GM19324 (cell line): ENCODE data around the gene AGBL4.

Experiments used
- ATAC-seq: cut with Tn5 transposase; IDR thresholded peaks from one replicate; pipeline ENCODE4 v1.9.1; 2021; ENCODE audit warnings: mild to moderate bottlenecking, moderate library complexity; ENCODE audit not compliant: unreplicated experiment, low FRiP score

The AGBL4 gene

DNA sequence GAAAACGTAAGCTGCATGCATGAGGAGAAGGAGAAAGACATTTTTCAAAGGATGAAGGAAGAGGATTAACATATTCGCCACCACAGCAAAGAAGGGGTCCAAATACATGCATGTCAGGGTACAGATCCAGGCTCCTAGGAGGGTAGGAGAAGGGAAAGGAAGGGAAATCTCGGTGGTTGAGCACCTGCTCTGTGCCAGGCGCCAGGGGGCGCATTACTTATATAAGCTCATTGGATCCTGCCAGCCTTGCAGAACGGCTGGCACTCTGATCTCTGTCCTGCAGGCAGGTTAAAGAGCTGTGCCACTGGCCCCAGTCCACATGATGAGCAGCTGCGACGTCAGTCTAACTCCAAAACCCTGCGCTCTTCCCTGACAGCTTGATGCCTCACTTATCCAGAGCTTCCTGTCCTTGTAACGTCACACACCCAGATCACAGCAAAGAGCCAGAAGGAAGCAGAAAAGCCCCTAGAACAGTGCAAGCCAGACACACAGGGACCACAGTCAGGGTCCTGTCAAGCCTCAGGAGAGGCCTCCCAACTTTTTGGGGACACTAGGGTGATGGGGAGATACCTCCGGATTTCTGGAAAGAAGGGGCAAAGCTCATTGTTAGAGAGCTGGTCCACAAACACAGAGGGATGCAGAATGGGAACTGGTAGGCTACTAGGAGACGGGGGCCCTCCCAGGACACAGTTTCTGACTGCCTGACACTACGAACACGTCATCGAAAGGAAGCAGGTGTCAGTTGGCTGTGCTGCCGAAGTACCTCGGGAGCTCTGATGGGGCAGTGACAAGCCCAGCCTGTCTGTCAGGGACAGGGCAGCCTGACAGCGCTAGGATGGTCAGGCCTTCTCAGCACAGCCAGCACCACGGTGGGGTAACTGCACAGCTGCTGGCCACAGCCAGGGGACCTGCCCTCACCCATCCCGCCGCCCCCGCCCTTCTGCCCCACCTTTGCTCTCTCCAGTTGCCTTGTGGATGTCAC is 1346.2 kb downstream of the AGBL4 start:
- peak; percentile 51 for ATAC-seq

DNA sequence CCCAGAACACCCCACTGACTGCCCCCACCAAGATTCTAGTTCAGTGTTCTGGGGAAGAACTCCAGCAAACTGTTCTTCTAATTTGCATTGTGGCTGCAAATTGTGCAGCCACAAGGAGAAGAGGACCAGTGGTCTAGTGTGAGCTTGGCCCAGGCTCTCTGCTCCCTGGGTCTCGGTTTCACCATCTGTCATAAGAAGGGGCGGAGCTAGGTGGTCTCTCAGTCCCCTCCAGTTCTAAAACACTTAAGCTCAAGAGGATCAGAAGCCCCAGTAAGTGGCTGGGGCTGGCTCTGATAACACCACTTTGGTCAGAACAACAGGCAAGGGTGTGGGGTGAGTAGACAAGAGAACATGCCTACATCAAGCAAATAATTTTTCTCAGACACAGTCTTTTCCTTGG is 1346.9 kb downstream of the AGBL4 start:
- ATAC-seq = peak; percentile 33

DNA sequence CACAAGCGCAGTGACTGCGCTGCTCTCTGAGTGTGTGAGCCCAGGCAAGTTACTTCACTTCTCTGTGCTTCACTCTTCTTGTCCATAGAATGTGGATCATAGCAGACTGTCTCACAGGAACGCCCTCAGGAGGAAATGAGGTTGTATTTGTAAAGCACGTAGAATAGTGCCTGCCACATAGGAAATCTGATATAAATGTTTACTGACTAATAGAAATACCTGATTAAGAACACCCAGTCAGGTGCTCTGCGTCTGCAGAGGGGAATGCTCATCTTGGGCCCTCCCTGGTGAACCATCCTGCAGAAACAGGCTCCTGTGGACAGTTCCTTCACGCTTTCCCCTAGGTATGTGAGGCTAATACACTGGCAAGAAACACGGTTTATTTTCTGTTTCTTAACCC is 1347.4 kb downstream of the AGBL4 start:
- ATAC-seq = peak; percentile 2

DNA sequence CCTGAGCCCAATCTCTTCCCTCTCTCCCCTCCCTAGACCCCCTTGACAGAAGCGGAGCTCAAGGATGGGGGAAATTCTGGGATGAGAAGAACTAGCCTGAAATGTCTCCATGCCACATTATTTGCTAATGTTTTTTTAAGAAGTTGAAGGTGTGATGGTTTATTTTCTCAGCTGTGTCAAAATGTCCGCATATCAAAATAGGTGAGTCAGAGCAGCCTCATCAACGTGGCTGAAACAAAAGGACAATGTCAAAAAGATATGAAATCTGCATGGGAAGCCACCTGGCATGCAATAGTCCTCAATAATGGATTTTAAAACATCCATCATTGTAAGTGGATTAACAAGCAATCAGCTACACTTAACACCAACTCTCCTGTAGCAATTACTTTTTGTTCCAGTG is 1348.5 kb downstream of the AGBL4 start:
- no peak for ATAC-seq

DNA sequence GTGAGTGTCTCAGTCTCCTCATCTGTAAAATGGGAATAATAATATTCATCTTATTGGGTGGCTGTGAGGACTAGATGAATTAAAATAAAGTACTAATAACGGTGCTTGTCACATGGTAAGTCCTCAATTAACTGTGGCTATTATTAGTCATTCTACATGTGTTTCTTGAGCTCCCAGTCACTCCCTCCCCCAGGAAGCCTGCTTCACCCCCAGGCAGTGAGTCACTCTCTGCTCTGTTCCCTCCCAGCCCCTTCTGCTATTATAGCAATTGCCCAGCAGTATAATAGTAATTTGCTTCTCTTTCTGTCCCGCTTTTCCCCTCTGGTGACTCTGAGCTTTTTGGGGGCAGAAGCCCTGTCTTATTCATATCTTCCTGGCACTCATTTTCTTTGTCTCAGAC is 1349.1 kb downstream of the AGBL4 start:
- ATAC-seq = no peak

DNA sequence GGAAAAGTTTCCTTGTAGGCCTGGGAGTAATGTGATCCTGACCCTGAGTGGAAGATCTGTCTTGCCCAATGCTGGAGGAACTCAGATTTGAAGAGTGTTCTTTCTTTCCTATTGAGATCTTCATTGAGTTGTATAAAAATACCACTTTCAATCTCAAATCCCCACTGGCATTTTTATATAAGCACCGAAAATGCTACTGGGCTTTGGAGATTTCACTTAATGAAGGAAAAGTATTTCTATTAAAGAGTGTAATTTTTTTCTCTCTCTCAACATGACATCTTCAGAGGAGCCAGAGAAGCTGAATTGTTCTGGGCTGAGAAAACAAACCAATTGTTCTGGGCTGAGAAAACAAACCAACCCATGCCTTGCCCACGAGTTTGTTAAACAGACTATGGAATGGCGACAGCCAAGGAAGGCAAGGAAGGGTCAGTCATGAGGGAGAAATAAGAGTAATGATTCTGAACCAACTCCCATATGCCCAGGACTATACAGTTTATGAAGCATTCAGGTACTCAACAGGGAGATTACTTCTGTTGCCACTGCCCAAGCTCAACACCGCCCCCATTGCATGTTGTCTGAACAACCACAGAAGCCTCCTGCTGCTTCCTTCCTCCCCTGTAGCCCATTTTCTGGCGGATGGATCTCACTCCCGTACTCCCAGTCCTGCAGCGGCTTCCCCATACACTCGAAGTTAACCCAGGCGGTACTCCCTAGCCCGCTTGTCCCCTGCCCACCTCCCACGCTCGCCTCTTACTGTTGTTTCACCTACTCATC is 1350.2 kb downstream of the AGBL4 start:
- ATAC-seq = no peak

DNA sequence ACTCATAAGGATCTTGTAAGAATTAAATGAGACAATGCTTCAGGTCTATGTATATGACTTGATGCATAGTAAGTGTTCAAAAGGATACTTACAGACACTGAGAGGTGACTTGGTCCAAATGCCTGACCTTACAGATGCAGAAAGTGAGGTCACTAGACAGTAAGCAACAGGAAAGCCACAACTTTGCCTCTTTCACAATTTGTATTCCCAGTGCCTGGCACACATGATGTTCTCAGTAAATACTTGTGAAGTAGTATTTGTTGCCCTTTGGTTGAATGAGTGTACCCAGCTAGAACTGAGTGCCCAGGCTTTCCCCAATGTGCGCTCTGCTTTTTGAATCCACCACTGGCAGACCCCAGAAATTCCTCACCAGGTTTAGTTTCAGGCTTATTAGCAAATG is 1352.2 kb downstream of the AGBL4 start:
- ATAC-seq = no peak

DNA sequence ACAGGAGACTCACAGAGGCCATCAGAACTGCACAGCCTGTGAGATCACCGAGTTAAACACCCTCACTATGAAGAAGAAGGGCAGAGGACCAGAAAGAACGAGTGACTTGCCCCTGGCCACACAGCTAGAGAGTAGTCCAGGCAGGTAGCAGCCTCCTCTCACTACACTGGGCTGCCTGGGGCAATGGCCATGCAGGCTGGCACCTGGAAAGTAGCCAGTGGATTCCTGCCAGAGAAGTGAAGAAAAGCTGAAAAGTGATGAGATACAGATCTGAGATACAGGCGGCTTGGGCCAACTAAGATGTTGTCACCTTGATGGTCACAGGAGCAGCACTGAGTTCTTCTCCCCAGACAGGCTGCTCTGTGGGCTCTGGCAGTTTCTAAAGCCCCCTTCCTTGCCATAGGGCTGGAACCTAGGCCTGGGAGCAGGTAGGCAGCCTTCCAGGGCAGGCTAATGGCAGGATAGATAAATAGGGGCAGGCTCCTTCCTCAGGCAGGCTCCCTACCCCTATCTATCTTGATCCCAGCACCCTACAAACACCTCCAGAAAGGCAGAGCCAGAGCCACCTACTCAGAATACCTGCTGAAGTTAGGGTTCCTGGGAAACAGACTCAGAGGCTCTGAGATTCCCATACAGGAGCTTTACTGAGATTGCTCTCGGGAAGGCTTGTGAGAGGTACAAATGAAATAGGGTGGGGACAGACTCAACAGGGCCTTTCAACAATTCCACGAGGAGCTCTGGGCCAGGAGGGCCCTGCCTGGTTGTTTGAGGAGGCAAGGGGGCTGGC is 1353.3 kb downstream of the AGBL4 start:
- ATAC-seq = no peak

DNA sequence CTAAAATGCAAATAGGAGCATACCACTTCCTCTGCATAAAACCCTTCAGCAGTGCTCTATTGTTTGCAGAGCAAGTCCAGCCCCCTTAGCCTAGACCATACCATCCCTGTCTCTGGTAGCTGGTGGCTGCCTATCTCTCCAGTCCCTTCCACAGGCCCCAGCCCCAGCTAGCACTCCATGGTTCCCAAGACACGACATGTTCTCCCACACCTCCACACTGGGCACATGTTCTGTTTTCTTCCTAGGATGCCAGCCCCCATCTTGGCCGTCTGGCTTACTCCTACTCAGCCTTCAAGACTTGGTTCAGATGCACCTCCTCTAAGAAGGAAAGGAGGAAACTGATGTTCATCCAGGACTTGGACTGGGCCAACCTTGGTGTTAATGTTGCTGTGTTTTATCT is 1355.4 kb downstream of the AGBL4 start:
- ATAC-seq = no peak

DNA sequence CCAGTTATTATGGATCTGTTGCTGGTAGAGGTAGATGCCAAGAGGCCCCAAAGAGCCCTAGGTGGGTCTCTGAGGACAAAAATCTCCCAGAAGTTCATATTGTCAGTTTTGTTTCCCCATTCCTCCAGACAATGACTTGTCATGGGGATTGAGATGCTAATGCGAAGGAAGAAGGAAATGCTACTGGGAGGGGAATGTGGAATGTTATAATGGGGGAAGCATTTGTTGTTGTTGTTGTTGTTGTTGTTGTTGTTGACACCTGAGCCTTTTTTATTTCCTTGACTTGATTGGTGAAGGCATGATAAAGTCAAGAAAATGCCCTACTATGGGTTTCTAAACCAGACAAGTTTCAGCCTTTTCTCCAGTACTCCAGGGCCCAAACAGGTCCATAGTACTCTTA is 1356.0 kb downstream of the AGBL4 start:
- ATAC-seq = no peak

DNA sequence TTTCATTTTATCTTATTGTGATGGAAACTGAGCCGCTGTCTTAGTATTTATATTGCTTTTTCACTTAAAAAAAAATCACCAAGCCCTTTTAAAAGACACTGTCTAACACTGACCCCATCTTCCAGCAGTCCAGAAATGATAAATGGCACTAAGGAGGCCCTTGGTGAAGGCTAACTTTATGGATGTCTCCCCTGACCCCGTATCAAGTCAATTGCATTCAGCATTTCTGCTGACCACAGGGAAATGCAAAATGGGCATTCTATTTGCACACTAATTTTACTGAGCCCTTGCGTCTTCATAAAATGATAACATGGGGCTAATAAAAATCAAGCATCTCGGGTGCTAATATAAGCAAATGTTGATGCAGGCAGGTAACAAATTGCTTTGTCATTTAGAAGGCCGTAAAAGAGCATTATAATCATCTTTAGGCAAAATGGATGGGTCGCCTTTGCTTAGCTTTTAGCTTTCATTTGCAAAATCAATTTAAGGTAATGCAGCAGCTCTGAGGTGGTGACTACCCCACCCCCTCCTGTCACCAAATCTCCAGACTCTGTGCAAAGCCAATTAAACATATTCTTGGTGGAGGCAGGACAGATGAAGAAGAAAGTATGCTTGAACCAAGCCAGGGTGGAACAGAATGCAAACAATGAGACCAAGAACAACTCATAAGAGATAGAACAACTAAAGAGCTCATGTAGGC is 1357.9 kb downstream of the AGBL4 start:
- ATAC-seq = no peak

DNA sequence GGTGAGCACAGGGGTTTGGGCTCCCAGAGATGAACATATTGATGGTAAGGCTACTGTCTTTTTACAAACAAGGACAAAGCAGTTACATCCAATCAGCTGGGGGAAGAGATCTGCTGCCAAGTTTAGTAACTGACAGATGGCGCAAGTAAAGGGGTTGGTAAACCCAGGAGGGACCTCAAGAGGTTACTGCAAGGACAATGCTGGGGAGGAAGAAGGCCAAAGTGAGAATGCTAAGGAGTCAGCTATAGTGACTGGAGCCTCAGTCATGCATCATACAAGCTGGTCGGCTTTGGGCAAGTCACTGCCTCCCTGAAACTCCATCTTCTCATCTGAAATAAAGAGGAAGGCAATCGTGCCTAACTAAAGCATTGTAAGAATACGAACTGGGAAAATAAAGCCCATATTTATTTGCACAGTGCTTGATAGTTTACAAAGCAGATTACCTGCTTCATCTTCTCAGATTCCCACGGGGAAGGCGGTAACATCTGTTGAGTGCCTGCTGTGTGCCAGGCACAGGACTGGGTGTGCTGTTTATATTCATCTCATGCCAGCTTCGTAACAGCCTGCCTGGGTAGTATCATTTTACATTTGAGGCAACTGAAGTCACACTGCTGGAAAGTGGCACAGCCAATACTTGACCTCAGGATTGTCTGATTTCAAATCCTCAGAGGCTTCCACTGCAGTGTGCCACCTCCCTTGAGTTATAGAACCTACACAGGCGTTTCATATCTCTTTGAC is 1361.9 kb downstream of the AGBL4 start:
- ATAC-seq = no peak

DNA sequence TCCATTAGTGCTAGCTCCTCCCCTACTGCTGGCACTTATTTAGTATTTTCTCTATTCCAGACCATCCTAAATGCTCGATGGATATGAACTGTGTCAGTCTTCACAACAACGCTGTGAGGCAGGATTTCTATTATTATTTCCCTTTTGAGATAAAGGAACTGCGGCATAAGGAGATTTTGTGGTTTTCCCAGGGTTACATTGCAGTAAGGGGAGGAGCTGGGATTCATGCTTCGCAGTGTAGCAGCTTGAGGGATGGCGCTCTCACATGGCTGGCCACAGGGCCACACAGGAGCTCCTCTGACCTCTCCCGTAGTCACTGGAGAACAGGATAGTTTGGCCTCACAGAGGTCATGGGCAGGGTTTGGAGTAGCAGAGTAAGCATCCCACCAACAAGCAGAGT is 1364.0 kb downstream of the AGBL4 start:
- ATAC-seq = no peak

DNA sequence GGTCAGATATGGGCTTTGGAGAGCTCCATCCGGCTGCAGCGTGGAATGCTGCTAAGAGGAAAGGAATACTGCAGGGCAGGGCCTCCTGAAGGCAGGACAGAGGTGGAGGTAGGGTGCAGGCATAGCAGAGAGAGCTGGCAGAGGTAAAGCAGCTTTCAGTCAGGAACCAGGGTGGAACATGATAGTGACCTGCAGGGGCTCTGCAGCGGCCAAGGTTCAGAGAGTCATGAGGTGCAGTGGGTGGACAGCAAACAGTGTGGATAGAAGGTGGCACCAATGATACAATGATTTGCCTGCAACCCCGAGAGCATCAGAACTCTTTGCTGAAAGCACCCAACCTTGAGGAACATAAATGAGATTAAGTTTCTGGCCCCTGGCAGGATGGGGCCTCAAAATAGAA is 1366.3 kb downstream of the AGBL4 start:
- no peak for ATAC-seq

DNA sequence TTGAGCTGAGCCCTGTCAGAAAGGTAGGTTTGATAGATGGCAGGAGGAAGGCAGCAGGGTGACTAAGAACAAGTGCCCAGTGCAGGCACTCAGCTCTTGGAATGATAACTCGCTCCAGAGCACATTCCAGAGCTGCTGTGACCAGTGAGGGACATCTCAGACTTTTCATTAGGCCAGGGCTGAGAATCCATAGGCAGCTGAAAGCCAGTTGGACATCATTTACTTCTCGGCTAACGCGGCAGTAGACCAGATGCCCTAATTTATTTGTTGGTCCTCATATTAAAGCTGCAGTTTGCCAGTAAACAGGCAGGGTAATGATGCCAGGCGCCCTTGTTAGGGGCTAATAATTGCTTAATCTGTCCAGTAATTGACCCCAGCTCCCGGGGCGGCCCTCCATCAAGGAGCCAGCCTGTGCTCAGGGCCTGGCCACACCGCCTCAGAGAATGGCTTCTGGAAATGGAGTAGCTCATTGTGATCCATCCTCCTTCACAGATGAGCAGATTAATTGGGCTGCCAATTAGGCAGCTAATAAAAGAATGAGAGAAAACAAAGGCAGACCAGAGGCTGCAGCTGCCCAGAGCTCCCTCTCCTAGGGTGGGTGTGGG is 1369.0 kb downstream of the AGBL4 start:
- no peak for ATAC-seq

DNA sequence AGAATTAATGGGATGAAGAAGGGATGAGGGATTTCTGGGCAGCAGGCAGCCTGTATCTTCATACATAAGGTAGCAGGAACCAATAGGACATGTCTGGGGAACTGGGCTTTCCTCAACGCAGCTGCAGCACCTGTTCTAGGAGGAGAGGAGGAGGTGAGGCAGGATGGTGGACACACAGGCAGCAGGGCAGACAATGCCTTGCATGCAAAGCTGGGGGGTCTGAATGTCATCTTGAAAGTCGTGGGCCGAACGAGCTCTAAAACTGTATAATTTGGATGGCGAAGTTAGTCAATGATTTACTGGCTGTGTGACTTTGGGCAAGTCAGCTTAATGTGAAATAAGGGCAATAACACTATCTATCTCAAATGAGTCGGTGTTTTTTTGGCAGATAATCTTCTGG is 1371.4 kb downstream of the AGBL4 start:
- no peak for ATAC-seq

DNA sequence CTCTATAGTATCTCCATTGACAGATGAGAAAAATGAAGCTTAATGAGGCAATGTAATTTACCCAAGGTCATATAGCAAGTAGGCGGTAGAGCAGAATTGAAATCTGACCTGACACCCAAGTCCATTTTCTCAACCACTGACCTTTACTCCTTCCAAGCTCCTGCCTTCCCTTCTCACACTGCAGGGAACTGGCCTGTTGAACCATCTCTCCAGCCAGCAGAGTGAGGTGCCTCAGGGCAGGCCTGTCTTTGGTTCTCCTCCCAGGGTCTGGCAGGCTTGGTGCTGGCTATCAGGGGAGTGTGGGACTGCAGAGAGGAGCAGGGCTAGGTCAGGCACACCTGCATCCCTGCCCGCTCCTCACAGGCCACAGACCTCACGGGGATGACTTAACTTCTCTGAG is 1373.9 kb downstream of the AGBL4 start:
- no peak for ATAC-seq

DNA sequence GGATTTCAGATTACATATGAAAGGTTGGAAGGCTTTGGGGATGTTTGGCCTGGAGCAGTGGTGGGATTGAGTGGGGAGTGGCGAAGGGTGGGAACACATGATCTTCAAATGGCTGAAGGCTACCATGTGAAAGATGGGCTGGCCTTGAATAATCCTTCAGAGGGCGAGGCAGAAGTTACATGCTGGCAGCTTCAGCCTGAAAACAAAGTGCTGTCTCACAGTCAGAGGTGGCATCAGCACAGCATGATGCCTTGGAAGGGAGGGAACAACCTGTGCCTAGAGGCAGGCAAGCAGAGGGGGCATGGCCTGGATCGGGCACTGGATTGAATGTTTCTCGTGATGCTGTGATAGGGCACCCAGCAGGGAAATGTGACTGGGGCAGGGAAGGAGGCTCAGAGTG is 1377.9 kb downstream of the AGBL4 start:
- no peak for ATAC-seq

DNA sequence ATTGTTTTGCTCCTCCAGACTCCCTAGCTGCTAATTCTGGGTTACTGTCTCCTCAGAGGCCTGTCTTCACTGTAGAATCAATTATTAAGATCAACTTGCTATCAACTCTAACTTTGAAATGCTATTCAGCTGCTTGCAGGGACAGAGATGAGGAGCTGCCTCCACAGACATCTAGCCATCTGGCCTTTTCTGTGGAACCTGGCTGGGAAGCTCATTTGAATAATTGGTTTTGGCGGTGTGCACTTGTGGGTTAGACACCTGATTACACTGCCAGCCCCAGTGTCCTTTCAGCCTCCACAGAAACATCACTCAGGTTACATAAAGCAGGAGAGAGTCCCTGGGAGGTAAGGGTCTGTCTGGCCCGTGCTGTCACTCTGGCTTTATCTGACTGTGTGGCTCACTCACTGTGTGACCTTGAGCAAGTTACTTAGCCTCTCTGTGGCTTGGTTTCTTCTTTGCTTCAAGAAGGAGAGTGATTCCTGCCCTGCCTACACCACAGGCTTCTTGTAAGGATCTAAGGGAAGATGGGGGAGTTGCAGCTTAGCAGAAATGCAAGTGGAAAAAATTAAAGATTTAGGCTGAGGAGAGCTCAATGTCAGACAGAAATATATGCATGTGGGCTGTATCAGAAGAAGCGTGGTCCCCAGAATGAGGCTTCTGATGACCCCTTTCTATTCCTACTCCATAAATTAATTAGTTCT is 1378.7 kb downstream of the AGBL4 start:
- ATAC-seq = no peak
